ENCODE results near the gene LAIR2. TPM values are rescaled to one million over a fixed set of nuclear protein-coding genes. Genes with fewer than 3 reads are reported as not detected.
A peak's percentile ranks its signal among the peaks of the same experiment; 100 is the strongest.

LAIR2 gene
- polyA plus RNA-seq, 3 donors, result 0.38 TPM; not detected in 2

GRCh38 chr19:54461210-54461609, 41.4 kb upstream of the LAIR2 start:
- peaks cover 40% of the 10 kb centered on the region for H3K79me2 ChIP-seq (ENCODE audit: insufficient read depth, low read length)
- WGBS (ENCODE audit: insufficient coverage), result 94% methylated on average over 11 of the region's 27 CpGs
- H3K27ac ChIP-seq (ENCODE audit: low read depth in 1 of 2, low read length in 2 of 2), result no peak overlapping the region
- Mint-ChIP-seq H3K36me3 (peaks cover 47 to 55% of the 10 kb centered on the region in 2 donors), H3K27me3 (ENCODE audit: low read depth in 3 of 3) (peaks cover 8 to 15% (median 13%) of the 10 kb centered on the region in 3 donors), H3K4me3 (peak overlapping the region in 1 of 2 donors; percentile 24), H3K27ac (peak overlapping the region in 1 of 7 donors; percentile 37), H3K4me1 (peaks cover 32% of the 10 kb centered on the region), H3K9me3 (peaks cover 0 to 13% (median 9%) of the 10 kb centered on the region in 7 donors)
- H3K9ac ChIP-seq (ENCODE audit: insufficient read depth, low read length, poor library complexity, severe bottlenecking), result no peak overlapping the region
- peaks cover 67% of the 10 kb centered on the region for H4K20me1 ChIP-seq (ENCODE audit: insufficient read depth, low read length)
- no peak overlapping the region for H2AFZ ChIP-seq (ENCODE audit: insufficient read depth, low read depth, low read length, poor library complexity, severe bottlenecking)
- no peak overlapping the region for H3K4me3 ChIP-seq (replicated peaks in 1 of 3; ENCODE audit: low read depth in 2 of 3, low read length in 3 of 3)
- H3K4me2 ChIP-seq (replicated peaks; ENCODE audit: extremely low read depth, low read length, poor library complexity, severe bottlenecking), result no peak overlapping the region
- intact Hi-C loops (cut with micrococcal nuclease), result no loop called here
- no peak for DNase-seq
- peaks cover 0 to 3% of the 10 kb centered on the region in 2 donors for H3K9me3 ChIP-seq (replicated peaks in 1 of 2; ENCODE audit: control insufficient read depth in 1 of 2, insufficient read depth in 1 of 2, low read length in 2 of 2)
- TF ChIP-seq, protein P1, sequence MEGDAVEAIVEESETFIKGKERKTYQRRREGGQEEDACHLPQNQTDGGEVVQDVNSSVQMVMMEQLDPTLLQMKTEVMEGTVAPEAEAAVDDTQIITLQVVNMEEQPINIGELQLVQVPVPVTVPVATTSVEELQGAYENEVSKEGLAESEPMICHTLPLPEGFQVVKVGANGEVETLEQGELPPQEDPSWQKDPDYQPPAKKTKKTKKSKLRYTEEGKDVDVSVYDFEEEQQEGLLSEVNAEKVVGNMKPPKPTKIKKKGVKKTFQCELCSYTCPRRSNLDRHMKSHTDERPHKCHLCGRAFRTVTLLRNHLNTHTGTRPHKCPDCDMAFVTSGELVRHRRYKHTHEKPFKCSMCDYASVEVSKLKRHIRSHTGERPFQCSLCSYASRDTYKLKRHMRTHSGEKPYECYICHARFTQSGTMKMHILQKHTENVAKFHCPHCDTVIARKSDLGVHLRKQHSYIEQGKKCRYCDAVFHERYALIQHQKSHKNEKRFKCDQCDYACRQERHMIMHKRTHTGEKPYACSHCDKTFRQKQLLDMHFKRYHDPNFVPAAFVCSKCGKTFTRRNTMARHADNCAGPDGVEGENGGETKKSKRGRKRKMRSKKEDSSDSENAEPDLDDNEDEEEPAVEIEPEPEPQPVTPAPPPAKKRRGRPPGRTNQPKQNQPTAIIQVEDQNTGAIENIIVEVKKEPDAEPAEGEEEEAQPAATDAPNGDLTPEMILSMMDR (IDR thresholded peaks at IDR 0.05), result no peak
- H3K36me3 ChIP-seq (replicated peaks in 1 of 2; ENCODE audit: control insufficient read depth in 1 of 2, insufficient read depth in 2 of 2, low read length in 2 of 2), result peaks cover 59 to 60% of the 10 kb centered on the region in 2 donors
- H3K27me3 ChIP-seq (ENCODE audit: control insufficient read depth in 2 of 2, insufficient read depth in 2 of 2, low read length in 2 of 2), result peaks cover 0 to 8% of the 10 kb centered on the region in 2 donors
- H3K4me1 ChIP-seq (ENCODE audit: control insufficient read depth in 1 of 2, insufficient read depth in 2 of 2, low read length in 2 of 2), result peaks cover 33 to 42% of the 10 kb centered on the region in 2 donors

GRCh38 chr19:54461613-54462012, 41.0 kb upstream of the LAIR2 start:
- WGBS (ENCODE audit: insufficient coverage), result no CpG with 5 or more reads among the region's 3 CpGs
- Mint-ChIP-seq H3K9me3 (peaks cover 0 to 13% (median 9%) of the 10 kb centered on the region in 7 donors), H3K27me3 (ENCODE audit: low read depth in 3 of 3) (peaks cover 8 to 17% (median 17%) of the 10 kb centered on the region in 3 donors), H3K4me1 (peaks cover 32% of the 10 kb centered on the region), H3K4me3 (no peak overlapping the region), H3K36me3 (peaks cover 43 to 51% of the 10 kb centered on the region in 2 donors), H3K27ac (peak overlapping the region in 3 of 7 donors; percentile 37 to 78 (median 58))
- peaks cover 63% of the 10 kb centered on the region for H4K20me1 ChIP-seq (ENCODE audit: insufficient read depth, low read length)
- H3K4me3 ChIP-seq (replicated peaks in 1 of 3; ENCODE audit: low read depth in 2 of 3, low read length in 3 of 3), result no peak overlapping the region
- TF ChIP-seq, protein P1 (IDR thresholded peaks at IDR 0.05), result no peak
- peaks cover 0 to 3% of the 10 kb centered on the region in 2 donors for H3K9me3 ChIP-seq (replicated peaks in 1 of 2; ENCODE audit: control insufficient read depth in 1 of 2, insufficient read depth in 1 of 2, low read length in 2 of 2)
- H3K27me3 ChIP-seq (ENCODE audit: control insufficient read depth in 2 of 2, insufficient read depth in 2 of 2, low read length in 2 of 2), result peaks cover 0 to 11% of the 10 kb centered on the region in 2 donors
- intact Hi-C loops (cut with micrococcal nuclease), result loop anchor here in 1 of 2 donors (2.0 kb wide), 1 partner anchor 13 kb away; the partner anchor contains the start of gene LENG8
- no peak overlapping the region for H3K9ac ChIP-seq (ENCODE audit: insufficient read depth, low read length, poor library complexity, severe bottlenecking)
- peaks cover 55 to 56% of the 10 kb centered on the region in 2 donors for H3K36me3 ChIP-seq (replicated peaks in 1 of 2; ENCODE audit: control insufficient read depth in 1 of 2, insufficient read depth in 2 of 2, low read length in 2 of 2)
- DNase-seq, result no peak
- H3K27ac ChIP-seq (ENCODE audit: low read depth in 1 of 2, low read length in 2 of 2), result peak overlapping the region in 1 of 2 donors; percentile 36
- peak overlapping the region; percentile 94 for H3K4me2 ChIP-seq (replicated peaks; ENCODE audit: extremely low read depth, low read length, poor library complexity, severe bottlenecking)
- no peak overlapping the region for H2AFZ ChIP-seq (ENCODE audit: insufficient read depth, low read depth, low read length, poor library complexity, severe bottlenecking)
- peaks cover 33 to 42% of the 10 kb centered on the region in 2 donors for H3K4me1 ChIP-seq (ENCODE audit: control insufficient read depth in 1 of 2, insufficient read depth in 2 of 2, low read length in 2 of 2)
- peaks cover 36% of the 10 kb centered on the region for H3K79me2 ChIP-seq (ENCODE audit: insufficient read depth, low read length)
